Measurements from ENCODE around the gene ZNF609. TPM values are rescaled to one million over a fixed set of nuclear protein-coding genes. Genes with fewer than 3 reads are reported as not detected.

Gene ZNF609
- total and polyA plus RNA-seq, 7 donors, result 4.8 to 35.2 (median 29.6) TPM

GRCh38 chr15:64596701-64597476 lies 136.5 kb downstream of the ZNF609 start:
- 34 to 45% methylated on average over 4 of the region's 4 CpGs for WGBS, 2 donors
- peak overlapping the region in 3 of 4 donors; percentile 21 to 35 (median 24) for H3K27ac ChIP-seq

GRCh38 chr15:64597477-64597822 lies 137.1 kb downstream of the ZNF609 start:
- TF ChIP-seq POLR2AphosphoS5 (IDR thresholded peaks at IDR 0.05), result no peak
- no peak for TF ChIP-seq POLR2A (IDR thresholded peaks at IDR 0.05)
- no peak for TF ChIP-seq CTCF (IDR thresholded peaks at IDR 0.05)
- no peak for TF ChIP-seq EP300 (IDR thresholded peaks at IDR 0.05)
- no peak for DNase-seq
- Histone ChIP-seq H3K4me1 (peaks cover 0 to 43% (median 32%) of the 10 kb centered on the region in 4 donors), H3K4me3 (no peak overlapping the region), H3K9me3 (no peaks in the 10 kb centered on the region), H3K27ac (peak overlapping the region in 1 of 4 donors; percentile 35), H3K36me3 (no peaks in the 10 kb centered on the region), H3K27me3 (no peaks in the 10 kb centered on the region)
- intact Hi-C loops (cut with DNase I), result no loop called here
- WGBS, 2 donors, result 21 to 29% methylated on average over 1 of the region's 1 CpG

More at GRCh38 chr15:64596701-64597476, 136.5 kb downstream of the ZNF609 start:
- DNase-seq, result no peak
- H3K27me3 ChIP-seq, result no peaks in the 10 kb centered on the region
- H3K9me3 ChIP-seq, result no peaks in the 10 kb centered on the region
- no peak overlapping the region for H3K4me3 ChIP-seq
- peaks cover 0 to 37% (median 28%) of the 10 kb centered on the region in 4 donors for H3K4me1 ChIP-seq
- TF ChIP-seq POLR2A (IDR thresholded peaks at IDR 0.05) (no peak), CTCF (IDR thresholded peaks at IDR 0.05) (no peak), EP300 (IDR thresholded peaks at IDR 0.05) (no peak), POLR2AphosphoS5 (IDR thresholded peaks at IDR 0.05) (no peak)
- no peaks in the 10 kb centered on the region for H3K36me3 ChIP-seq
- intact Hi-C loops (cut with DNase I), result no loop called here

- Histone ChIP-seq H3K4me3 (no peak overlapping the region), H3K4me1 (peaks cover 0 to 49% (median 34%) of the 10 kb centered on the region in 4 donors), H3K27me3 (no peaks in the 10 kb centered on the region), H3K36me3 (no peaks in the 10 kb centered on the region), H3K27ac (no peak overlapping the region), H3K9me3 (no peaks in the 10 kb centered on the region)
- intact Hi-C loops (cut with DNase I), result no loop called here
- no peak for DNase-seq
- TF ChIP-seq POLR2AphosphoS5 (IDR thresholded peaks at IDR 0.05) (no peak), EP300 (IDR thresholded peaks at IDR 0.05) (no peak), CTCF (IDR thresholded peaks at IDR 0.05) (no peak), POLR2A (IDR thresholded peaks at IDR 0.05) (no peak)
These were observed 138.8 kb downstream of the ZNF609 start for GRCh38 chr15:64599226-64599625.

GRCh38 chr15:64599716-64600115 lies 139.3 kb downstream of the ZNF609 start:
- Histone ChIP-seq H3K4me3 (no peak overlapping the region), H3K4me1 (peaks cover 0 to 54% (median 36%) of the 10 kb centered on the region in 4 donors), H3K27ac (no peak overlapping the region), H3K27me3 (no peaks in the 10 kb centered on the region), H3K36me3 (no peaks in the 10 kb centered on the region), H3K9me3 (no peaks in the 10 kb centered on the region)
- no peak for TF ChIP-seq POLR2A (IDR thresholded peaks at IDR 0.05)
- no peak for TF ChIP-seq CTCF (IDR thresholded peaks at IDR 0.05)
- TF ChIP-seq EP300 (IDR thresholded peaks at IDR 0.05), result no peak
- no peak for TF ChIP-seq POLR2AphosphoS5 (IDR thresholded peaks at IDR 0.05)
- intact Hi-C loops (cut with DNase I), result no loop called here
- DNase-seq, result no peak
- 53 to 62% methylated on average over 2 of the region's 2 CpGs for WGBS, 2 donors

All from sigmoid colon (tissue), 7 donors.